ENCODE data around the gene BMP7.

Gene BMP7

DNA sequence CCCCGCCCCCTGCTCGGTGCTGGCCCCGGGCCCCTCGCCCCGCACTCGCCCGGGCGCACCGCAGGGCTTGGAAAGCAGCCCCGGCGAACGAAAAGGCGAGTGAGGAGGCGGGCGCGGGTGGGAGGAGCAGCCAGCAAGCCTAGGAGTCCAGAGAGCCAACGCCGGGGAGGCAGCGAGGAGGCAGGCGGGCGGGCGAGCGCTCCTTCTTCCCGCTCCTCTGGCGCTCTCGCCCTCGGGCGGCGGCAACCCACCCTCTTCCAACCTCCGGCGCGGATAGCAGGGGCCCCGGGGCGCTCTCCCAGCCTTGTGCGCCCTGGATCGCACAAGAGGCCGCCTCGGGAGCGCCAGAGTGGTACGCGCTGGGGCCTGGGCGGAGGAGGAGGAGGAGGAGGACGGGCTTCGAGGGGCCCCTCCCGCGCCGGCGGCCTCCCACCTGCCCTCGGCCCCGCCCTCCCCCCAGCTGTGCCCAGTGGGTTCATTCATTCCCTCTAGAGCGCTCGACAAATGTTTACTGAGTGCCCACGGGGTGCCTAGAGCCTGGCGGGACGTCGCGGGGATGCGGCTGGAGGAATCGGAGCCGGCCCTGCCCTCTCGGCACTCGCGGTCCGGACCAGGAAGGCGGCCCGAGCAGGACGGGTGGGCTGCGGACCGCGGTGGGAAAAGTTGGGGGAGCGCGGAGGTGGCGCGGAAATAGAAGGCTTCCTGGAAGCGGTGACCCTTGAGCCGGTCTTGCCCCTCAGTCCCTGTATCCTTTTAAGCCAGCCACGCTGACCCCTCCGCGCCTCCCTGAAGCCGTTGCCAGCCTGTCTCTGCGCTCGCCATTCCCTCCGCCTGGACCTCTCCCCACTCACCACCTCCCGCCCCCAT is at the start of gene BMP7:
BMP7 (minus strand) TSS at position 351 of the 867 bp plus-strand sequence. CDS start 519 bp downstream, outside the sequence.
- DNase-seq (ENCODE audit: low read depth), result no peak

DNA sequence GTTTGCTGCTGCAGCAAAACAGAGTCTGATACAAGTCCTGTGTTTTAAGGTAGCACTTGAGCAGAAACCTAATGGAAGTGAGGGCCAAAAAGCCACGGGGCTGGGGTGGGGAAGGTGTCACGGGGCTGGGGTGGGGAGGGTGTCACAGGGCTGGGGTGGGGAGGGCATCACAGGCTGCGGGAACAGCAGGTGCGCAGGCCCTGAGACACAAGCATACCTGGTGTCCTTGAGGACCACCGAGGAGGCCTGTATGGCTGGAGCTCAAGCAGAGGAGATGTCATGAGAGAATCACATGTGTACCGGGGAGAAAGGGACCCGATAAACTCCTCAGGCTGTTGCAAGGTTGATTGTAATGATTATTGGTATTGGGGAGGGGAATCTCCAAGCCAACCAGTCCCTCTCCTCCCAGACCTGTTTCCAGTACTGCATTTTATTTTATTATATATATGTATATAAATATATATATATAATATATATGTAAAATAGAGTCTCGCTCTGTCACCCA is 49.6 kb upstream of the BMP7 start:
- no peak for DNase-seq (ENCODE audit: low read depth)

DNA sequence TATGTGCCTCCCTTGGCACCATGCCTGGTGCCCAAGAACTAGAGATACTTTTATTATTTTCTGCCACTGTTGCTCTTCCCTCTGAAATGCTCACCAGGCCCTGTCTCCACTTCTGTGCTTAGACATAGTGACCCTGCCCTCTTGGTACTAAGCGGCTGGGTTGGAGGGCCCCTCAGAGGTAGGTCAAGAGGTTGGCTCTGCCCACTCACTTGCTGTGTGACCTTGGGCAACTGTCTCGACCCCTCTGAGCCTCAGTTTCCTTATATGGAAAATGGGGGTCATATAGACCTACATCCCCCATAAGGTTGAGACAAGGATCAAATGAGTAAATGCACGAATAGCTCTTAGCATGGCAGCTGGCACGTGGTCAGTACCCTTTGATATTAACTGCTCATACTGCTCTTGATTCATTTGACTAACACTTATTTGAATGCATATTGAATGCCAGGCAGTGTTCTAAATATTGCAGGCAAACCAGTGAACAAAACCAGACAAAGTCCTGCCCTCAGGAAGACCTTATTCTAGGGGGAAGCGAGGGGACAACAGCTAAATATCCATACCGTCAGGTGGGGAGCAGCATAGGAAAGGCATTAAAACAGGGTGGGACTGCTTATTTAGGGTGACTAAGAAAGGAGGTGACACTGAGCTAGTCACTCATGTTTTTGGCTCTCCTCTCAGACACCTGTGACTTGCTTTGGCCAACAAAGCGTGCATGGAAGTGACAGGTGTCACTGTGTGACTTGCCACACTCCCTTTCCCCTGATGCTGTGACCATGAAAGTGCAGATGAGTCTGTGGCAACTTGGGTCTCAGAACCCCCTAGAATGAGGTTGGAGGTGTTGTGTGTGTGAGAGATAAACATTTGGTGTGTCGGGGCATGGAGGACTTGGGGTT is 48.9 kb upstream of the BMP7 start:
- DNase-seq (ENCODE audit: low read depth), result no peak

DNA sequence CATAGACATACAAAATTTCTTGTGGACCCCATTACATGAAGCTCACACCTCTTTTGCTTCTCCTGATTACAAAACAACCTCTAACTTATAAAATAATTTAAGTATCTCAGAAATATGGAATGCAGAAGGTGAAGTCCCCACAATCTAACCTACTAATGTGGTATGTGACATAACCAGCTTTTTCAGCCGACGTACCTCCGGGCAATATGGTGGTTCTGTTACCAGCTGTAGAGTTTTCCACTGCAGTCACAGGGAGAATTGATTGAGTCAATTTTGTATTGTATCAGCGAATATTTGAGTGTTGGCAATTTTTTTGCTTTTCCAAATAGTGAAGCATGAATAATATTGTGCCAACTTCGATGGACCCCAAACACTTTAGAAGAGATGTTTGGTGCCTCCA is 47.5 kb upstream of the BMP7 start:
- DNase-seq (ENCODE audit: low read depth), result no peak

DNA sequence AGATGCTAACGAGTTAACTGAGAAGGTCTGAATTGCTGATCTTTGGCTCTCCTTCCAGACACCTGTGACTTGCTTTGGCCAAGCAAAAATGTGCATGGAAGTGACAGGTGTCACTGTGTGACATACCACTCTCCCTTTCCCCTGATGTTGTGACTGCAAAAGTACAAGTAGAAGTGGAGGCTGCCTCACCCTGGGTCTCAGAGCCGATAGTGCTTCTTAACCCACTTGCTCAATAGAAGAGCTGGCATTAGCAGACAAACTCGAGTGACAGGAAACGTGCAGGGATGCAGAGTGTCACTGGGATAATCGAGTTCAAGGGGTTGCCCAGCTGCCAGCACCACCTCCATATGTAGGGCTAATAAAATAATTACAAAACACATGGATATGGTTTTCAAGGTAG is 46.8 kb upstream of the BMP7 start:
- no peak for DNase-seq (ENCODE audit: low read depth)

DNA sequence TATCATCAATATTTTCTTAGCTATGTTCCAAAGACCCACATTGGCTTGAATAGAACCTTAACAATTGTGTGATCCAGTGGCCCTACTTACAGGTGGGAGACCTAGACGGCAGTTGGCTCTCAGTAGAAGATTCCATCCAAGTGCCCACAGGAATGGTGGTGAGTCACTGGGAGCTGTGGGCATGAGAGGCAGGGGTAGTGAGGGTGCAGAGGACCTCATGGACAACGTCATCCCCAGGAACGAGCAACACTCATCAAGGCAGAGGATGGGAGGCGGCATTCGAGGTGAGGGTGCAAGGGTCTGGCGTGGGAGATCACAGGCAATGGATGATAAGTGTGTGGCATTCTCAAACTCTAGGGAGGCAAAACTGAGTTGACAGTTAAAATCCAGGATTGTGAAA is 45.7 kb upstream of the BMP7 start:
- DNase-seq (ENCODE audit: low read depth), result no peak

DNA sequence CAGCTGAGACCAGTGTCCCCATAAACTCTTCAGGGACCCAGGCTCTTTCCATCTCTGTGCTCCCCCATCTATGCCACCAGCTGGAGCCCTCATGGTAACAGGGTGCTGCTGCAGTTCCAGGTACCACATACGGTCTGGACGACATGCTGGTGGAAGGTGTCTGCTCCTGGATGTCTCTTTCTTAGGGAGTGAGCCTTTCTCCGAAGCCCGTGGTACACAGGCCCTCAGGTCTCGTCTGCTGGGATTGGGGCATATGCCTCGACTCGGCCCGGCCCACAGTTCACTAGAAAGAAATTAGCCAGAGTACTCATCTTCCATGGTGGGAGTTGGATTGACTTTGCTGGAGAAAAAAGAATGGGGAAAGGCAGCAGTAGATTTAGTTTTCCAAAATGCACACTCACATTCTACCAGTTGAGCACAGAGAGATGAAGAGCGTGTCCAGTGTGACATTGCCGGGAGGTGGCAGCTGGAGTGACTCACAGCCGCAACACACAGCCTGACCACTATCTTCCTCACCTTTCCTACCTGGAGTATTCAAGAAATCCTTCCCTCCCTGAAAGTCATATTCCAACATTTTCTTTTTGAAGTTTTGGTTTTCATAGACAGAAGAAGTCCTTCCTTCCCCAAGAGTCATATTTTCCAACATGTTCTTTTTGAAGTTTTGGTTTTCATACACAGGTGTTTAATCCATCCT is 44.5 kb upstream of the BMP7 start:
- DNase-seq (ENCODE audit: low read depth), result no peak

DNA sequence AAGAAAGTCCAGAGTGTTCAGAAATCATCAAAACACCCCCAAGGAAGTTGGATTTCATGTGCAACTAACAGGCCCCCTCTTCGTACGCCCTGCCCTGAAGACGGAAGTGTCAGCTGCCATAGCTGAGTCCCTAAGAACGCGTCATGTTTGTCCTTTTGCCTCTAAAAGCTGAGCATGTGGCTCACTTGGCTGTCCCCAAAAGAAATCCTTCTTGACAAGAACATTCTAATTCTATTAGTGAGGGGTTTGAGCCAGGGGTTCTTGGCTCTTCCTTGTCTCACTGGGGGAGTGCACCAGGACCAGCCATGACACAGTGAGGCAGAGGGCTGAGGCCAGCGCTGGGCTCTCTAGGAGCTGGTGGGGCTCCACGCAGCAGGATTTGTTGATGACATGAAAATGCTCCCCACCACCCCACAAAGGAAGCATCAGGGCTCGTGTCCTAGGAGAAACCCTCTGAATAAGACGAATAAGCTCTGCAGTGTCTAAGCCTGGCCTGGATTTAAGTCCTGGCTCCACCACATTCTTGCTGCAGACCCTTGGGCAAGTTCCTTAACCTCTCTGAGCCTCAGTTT is 43.2 kb upstream of the BMP7 start:
- DNase-seq (ENCODE audit: low read depth), result no peak

DNA sequence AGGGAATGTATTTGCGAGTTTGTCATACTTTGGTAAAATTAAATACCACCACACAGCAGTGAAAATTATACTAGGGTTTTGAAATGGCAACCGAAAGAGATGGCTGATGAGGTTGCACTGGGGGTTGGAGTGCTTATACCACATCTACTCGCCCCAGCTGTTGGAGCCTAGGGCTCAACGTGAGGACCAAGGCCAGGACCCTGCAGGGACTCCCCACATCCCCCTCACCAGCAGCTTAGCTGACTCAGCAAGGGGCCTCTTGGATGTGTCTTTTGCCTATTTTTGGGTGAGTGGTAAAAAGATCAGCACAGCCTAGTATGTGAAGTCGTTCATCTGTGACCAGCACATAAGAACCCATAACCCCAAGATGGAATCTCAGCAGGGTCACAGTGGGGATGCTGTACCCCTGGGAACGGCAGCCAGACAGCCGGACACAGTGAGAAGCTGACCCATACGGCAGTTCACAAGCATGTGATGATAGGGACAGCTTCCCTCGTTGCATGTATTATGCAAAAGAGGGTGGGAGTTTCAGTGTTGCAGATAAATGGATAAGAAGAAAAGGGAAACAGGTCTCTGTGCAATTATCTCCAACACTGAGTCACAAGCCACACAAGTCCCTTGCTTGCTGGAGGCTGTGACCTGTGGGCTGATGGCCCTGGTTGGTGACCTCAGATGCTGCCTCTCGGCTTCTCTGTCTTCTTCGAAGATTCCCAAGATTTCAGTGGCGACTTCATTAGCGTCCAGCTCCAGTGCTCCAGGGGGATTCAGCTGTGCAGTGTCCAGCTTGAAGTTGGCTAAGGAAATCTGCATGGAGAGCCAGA is 42.2 kb upstream of the BMP7 start:
- DNase-seq (ENCODE audit: low read depth), result no peak

DNA sequence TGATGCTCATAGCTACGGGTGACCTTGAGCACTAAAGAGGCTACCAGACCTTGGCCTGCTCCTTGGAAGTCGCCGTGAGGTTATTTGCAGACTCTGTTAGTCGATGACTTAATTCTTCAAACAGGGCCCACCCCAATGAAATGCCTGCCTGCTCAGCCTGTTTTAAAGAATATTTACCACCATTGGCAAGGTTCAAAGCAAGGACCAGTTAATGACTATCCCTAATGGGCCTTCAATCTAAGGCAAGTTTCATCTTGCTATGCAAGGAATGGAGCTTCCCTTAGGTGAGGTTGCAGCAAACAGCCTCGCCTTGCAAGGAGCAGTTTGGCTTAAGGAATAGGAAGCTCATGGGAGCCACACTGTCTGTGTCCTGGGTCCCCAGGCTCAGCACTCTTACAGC is 40.3 kb upstream of the BMP7 start:
- DNase-seq (ENCODE audit: low read depth), result no peak

DNA sequence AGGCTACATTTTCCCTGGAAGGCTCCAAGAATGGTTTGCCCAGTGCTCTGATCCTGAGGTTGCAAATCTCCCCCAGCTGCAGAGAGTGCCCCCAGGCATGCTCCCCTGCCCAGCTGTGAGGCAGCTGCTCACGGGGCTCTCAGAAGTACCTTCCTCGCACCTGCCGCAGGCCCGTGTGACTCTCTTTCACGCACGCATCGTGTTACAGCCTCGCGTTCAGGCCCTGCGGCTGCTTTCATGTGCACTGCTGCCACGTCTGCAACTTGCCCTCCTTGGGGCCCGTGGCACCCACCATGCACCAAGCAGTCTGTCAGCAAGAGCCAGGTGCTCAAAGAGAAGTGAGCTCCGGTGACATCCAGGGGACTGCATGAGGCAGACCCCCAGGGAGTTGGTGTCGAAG is 34.6 kb upstream of the BMP7 start:
- no peak for DNase-seq (ENCODE audit: low read depth)

DNA sequence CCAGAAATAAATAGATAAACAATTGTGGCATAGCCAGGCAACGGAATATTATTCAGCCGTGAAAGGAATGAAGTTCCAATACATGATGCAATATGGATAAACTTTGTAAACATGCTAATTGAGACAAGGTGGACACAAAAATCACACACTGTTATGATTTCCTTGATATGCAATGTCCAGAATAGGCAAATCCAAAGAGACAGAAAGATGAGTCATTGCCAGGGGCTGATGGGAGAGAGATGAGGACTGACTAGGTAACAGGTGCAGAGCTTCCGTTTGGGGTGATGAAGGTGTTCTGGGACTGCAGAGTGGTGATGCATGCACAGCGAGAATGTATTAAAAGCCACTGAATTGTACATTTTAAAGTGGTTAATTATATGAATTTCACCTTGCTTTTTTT is 32.0 kb upstream of the BMP7 start:
- no peak for DNase-seq (ENCODE audit: low read depth)

DNA sequence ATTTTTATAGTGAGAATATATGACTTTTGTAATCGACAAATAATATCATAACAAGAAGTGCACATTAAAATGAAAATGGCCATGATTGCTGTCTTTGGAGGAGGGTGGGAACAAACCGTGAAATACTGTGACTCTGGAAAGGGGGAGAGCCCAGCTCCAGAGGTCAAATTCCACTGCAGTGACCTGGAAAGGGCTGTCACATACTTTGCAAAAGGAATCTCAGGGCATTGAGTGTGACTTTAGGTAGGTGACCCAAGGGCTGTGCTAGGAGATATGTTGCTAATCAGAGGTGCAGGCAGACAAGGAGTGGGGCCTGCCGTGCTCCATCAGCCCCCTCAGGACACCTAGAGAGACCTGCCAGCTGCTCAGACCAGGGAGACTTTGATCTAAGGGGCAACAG is 28.1 kb upstream of the BMP7 start:
- no peak for DNase-seq (ENCODE audit: low read depth)

DNA sequence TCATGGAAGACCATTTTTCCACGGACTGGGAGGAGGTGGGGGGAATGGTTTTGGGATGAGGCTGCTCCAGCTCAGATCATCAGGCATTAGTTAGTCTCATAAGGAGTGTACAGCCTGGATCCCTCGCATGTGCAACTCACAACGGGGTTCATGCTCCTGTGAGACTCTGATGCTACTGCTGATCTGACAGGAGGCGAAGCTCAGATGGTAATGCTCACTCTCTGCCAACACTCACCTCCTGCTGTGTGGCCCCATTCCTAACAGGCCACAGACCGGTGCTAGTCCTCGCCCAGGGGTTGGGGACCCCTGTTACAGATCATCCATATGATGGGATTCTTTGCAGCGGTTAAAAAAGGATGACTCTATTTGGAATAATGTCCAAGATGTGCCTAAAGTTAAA is 27.6 kb upstream of the BMP7 start:
- DNase-seq (ENCODE audit: low read depth), result no peak

DNA sequence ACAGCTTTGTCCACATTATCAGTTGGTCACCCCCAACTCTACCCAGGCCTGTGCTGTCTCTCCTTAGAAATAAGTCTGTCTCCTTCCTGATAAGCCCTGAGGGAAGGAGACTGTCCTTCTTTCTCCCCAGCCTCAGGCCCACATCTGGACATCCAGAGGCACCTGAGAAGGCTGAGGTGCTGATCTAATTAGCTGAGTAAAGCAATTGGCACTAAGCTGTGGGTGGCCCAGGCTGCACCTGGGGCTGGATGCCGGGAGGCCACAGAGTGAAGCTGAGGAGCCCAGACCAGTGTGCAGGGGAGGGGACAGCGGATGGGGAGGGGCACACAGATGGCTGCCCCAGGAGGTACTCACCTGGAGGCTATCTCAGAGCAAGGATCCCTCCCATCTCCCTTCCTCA is 26.2 kb upstream of the BMP7 start:
- DNase-seq (ENCODE audit: low read depth), result no peak

DNA sequence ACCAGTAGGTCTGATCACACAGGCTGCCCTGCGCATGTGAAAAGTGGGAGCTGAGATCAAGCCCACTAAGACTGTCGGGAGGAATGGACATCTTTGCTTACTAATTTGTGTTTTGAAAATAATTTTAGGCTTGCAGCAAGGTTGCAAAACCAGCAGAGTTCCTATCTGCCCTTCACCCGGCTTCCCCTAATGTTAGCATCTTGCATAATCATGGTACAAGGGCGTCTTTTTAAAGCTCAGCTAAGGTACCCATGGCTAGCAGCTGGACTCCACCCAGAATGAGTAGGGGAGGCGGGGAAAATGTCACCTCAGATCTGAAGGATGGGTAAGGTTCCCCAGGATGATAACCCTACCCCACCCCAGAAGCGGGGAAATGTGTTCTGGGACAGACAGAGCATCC is 25.3 kb upstream of the BMP7 start:
- DNase-seq (ENCODE audit: low read depth), result no peak

DNA sequence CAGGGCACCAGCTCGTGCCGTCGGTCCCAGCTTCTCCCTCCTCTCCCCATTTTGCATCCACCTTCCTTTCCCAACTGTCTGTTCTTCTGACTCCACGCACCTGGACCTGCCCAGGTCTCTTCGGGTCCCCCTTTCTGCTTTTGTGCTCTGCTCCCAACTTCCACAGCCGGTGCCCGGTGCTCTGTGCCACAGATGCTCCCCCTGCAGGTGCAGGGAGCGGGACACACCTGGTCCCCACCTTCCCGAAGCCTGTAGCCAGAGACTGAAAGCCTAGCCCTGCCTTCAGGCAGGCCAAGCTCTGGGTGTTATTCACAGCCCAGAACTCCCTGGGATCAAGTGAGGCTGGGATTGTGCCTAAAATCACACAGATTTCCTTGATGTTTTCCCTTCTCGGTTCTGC is 24.6 kb upstream of the BMP7 start:
- DNase-seq (ENCODE audit: low read depth), result no peak

DNA sequence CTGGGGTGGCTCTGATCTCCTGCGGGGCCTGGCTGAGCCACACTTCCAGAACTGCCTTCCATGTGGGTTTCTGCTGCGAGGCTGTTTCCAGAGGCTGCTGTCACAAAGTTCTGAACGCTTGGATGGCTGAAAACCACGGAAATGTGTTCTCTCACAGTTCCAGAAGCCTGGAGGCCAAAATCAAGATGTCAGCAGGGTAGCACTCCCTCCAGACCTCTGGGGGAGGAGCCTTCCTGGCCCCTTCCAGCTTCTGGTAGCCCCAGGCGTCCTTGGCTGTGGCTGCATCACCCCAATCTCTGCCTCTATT is 23.7 kb upstream of the BMP7 start:
- no peak for DNase-seq (ENCODE audit: low read depth)

DNA sequence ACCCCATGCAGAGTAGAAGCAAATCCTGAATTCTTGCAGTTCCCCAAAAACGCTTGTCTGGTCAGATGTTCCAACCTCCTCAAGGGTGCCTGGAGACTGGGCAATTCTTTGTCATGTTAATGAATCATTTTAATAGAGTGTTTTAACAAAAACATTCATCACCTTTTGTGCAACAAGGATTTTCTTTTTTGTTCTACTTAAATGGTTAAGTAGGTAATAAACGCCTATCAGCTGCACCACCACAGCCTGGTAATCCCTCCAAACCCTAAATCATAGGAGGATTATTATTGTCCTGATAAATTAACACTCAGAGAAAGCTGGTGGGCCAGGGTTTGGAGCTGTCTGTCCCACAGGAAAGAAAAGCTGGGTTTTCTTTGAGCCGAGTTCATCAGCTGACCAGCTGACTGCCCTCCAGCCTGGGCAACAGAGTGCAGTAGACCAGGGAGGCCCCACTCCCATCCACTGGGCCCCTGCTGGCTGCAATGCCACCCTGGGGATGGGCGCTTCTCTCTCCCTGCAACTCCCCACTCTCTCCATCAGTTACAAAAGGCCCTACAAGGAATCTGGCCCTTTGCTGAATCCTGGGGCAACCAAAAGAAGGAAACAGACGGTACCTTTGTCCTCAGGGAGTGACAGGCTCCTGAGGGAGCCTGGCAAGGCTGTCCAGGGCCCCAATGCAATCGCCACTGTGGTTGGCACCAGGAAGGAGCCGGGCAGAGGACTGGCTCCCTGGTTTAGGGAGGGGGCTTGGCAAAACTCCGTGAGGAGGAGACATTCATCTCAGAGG is 23.1 kb upstream of the BMP7 start:
- no peak for DNase-seq (ENCODE audit: low read depth)

DNA sequence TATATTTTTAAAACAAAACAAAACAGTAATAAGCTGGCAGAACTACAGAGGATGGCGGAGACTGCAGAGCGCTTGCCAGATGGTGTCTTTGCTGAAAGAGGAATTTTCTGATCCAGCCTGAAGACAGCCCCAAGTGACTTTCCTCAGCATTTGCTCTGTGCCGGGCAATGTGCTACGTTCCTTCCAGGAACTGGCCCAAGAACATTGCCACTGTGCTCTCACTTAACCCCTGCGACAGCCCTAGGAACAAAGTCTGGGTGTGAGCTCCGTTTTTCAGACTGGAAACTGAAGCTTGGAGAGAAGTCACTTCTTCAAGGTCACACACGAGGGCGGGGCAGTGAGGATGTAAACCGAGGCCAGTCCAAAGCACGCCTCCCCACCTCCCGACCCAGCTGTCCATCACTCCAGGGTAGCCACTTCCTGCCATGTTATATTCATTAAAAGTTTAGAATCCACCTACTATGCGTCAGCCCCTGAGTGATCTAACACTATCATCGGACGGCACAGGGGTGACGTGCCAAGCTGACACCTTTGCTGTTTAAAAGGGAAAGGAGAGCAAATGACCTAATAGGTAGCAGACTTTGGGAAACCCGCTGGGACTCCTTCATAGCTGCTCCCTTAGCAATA is 22.3 kb upstream of the BMP7 start:
- no peak for DNase-seq (ENCODE audit: low read depth)

All from stimulated activated CD8-positive, alpha-beta memory T cell treated with anti-CD3 and anti-CD28 coated beads, Interleukin-12 subunit alpha, Interleukin-12 subunit beta, amount 100 ng/mL, for 1 hour (primary cell).